GM12878 (cell line): ENCODE results near the gene PTGES3L. TPM values are rescaled to one million over a fixed set of nuclear protein-coding genes. Genes with fewer than 3 reads are reported as not detected.

Experiments used
- ATAC-seq: fragments of 200-7000 bp; cut with Tn5 transposase; 3 replicates; pipeline ENCODE4 v1.9.1; 2020; ENCODE audit warnings: mild to moderate bottlenecking, moderate library complexity
- BruUV-seq: library from RNA; stranded (reverse); fragments of 400-500 nt; replicated peaks from 2 replicates; lab custom pipeline; 2021; lab: Mats Ljungman, UMichigan
- CTCF ChIA-PET: fragments of 300-600 bp; sonication (Branson Sonifier 250); formaldehyde crosslinking; extraction: SDS; loops from one replicate; lab custom pipeline; 2021; ENCODE audit warnings: inconsistent platforms; lab: Yijun Ruan, JAX
- POLR2A ChIA-PET: fragments of 350-600 bp; formaldehyde crosslinking; extraction: SDS; loops from one replicate; lab custom pipeline; 2021; ENCODE audit warnings: inconsistent platforms; lab: Charles Lee
- RAD21 ChIA-PET: fragments of 300-600 bp; sonication (Branson Sonifier 250); formaldehyde crosslinking; loops from one replicate; lab custom pipeline; 2023; ENCODE audit warnings: antibody characterized with exemption; ENCODE audit not compliant: unreplicated experiment; lab: Charles Lee
- SMC1A ChIA-PET: fragments of 300-600 bp; sonication (Branson Sonifier 250); formaldehyde crosslinking; loops from one replicate; lab custom pipeline; 2023; ENCODE audit not compliant: unreplicated experiment, uncharacterized antibody; lab: Charles Lee
- DNase-seq: peaks from one replicate; pipeline ENCODE4 v3.0.0-alpha.2; 2011; ENCODE audit warnings: low read depth, low spot score
- FAIRE-seq: peaks from 3 replicates; lab custom pipeline; 2011; peaks lifted over from hg19 to GRCh38; lab: Jason Lieb, UNC
- H2AFZ ChIP-seq: 2 replicates; pipeline ENCODE4 v1.6.0; 2011; ENCODE audit warnings: low read depth, low read length, control low read depth; ENCODE audit not compliant: control insufficient read depth
- H3K27ac ChIP-seq: 2 replicates; pipeline ENCODE4 v1.5.1; 2011; ENCODE audit warnings: control low read depth; ENCODE audit not compliant: control insufficient read depth, insufficient read depth
- H3K27me3 ChIP-seq, 2 experiments: replicated peaks in 1 of 2; 2 replicates each; pipeline versions ENCODE4 v1.6.0 to v1.6.1; 2011; ENCODE audit warnings: low read length in 1 of 2; ENCODE audit not compliant: control insufficient read depth in 2 of 2, insufficient read depth in 2 of 2
- H3K36me3 ChIP-seq, 2 experiments: 2 replicates each; pipeline ENCODE4 v1.5.1; 2011; ENCODE audit warnings: low read length in 1 of 2; ENCODE audit not compliant: control insufficient read depth in 2 of 2, insufficient read depth in 2 of 2
- H3K4me1 ChIP-seq: 2 replicates; pipeline ENCODE4 v1.6.1; 2011; ENCODE audit warnings: mild to moderate bottlenecking, low read length, moderate library complexity, mixed read lengths; ENCODE audit not compliant: control insufficient read depth, insufficient read depth
- H3K4me2 ChIP-seq: 2 replicates; pipeline ENCODE4 v1.6.0; 2011; ENCODE audit warnings: control low read depth; ENCODE audit not compliant: control insufficient read depth, insufficient read depth
- H3K4me3 ChIP-seq: fragments of 200-600 bp; sonication (generic); 2 replicates; pipeline ENCODE4 v1.5.1; 2016
- H3K79me2 ChIP-seq: 2 replicates; pipeline ENCODE4 v1.6.0; 2011; ENCODE audit warnings: low read length; ENCODE audit not compliant: control insufficient read depth, insufficient read depth
- H3K9ac ChIP-seq: 2 replicates; pipeline ENCODE4 v1.8.0; 2011; ENCODE audit warnings: low read length, control low read depth, mixed read lengths; ENCODE audit not compliant: control insufficient read depth, insufficient read depth
- H3K9me3 ChIP-seq: replicated peaks from 3 replicates; pipeline ENCODE4 v1.5.1; 2011; ENCODE audit warnings: mild to moderate bottlenecking, low read length; ENCODE audit not compliant: control insufficient read depth, insufficient read depth
- H4K20me1 ChIP-seq: 2 replicates; pipeline ENCODE4 v1.6.0; 2011; ENCODE audit not compliant: control insufficient read depth, insufficient read depth
- EED ChIP-seq: sonication (generic); IDR thresholded peaks from 2 replicates; pipeline ENCODE4 v1.6.1; 2016; ENCODE audit warnings: antibody characterized with exemption, low read depth
- ESRRA ChIP-seq: IDR thresholded peaks from 2 replicates; pipeline ENCODE4 v1.6.1; 2012; ENCODE audit warnings: mild to moderate bottlenecking, low read length, improper control_type of control experiment
- KDM1A ChIP-seq: fragments of 200-600 bp; sonication (generic); IDR thresholded peaks from 2 replicates; pipeline ENCODE4 v1.6.1; 2016; ENCODE audit warnings: borderline replicate concordance
- MXI1 ChIP-seq: fragments of 150-350 bp; IDR thresholded peaks from 2 replicates; pipeline ENCODE4 v1.6.1; 2011; ENCODE audit warnings: low read depth, mild to moderate bottlenecking, inconsistent platforms, low read length, improper control_type of control experiment
- POLR2AphosphoS2 ChIP-seq: IDR thresholded peaks from 2 replicates; pipeline ENCODE4 v1.6.1; 2011; ENCODE audit warnings: low read depth, mild to moderate bottlenecking, low read length, improper control_type of control experiment, moderate library complexity
- SMAD1 ChIP-seq: fragments of 450-650 bp; IDR thresholded peaks from 2 replicates; pipeline ENCODE4 v1.6.1; 2018; ENCODE audit warnings: mild to moderate bottlenecking, low read depth; ENCODE audit not compliant: partially characterized antibody
- TAF1 ChIP-seq: IDR thresholded peaks from 2 replicates; pipeline ENCODE4 v1.6.1; 2011; ENCODE audit warnings: mild to moderate bottlenecking, low read depth, low read length, borderline replicate concordance
- ZSCAN29 ChIP-seq: fragments of 450-650 bp; IDR thresholded peaks from 2 replicates; pipeline ENCODE4 v1.6.1; 2017; ENCODE audit warnings: mild to moderate bottlenecking, moderate library complexity
- WGBS: methylation state at CpG from one replicate; pipeline ENCODE4 v1.1.6; 2016; ENCODE audit warnings: low lambda C conversion rate; ENCODE audit not compliant: insufficient replicate concordance, insufficient coverage; ENCODE audit errors: missing lambda C conversion rate; 5-methylcytosine and 5-hydroxymethylcytosine counted together
- in situ Hi-C: fragments of 300-500 bp; cut with MboI; formaldehyde crosslinking; loops from 9 replicates; pipeline ENCODE4 v1.14.3; 2018; ENCODE audit warnings: mixed read lengths
- intact Hi-C: fragments of 100-400 bp; cut with micrococcal nuclease; formaldehyde crosslinking; loops from one replicate; pipeline ENCODE4 v1.14.2; 2022; ENCODE audit not compliant: unreplicated experiment
- polyA plus RNA-seq, 11 experiments: library from polyadenylated mRNA; depleted of rRNA in 4 of 11; unstranded in 6 of 11; stranded (reverse) in 5 of 11; fragments of >200 nt; fragmentation: Nextera tagmentation in 4 of 11; fragmentation: Illumina TruSeq in 1 of 11; extraction: Ambion mirVana in 4 of 11; extraction: Trizol in 1 of 11; gene quantifications; 1 replicate in 1 of 11; 2 replicates in 10 of 11; pipeline versions ENCODE4 v1.2.1 to v1.2.3, GENCODE V29; 2011 to 2016; ENCODE audit warnings: inconsistent platforms in 2 of 11, missing spikeins in 2 of 11, low read depth in 1 of 11
- total RNA-seq, 4 experiments: library from RNA; depleted of rRNA in 3 of 4; stranded (reverse); fragments of >200 nt in 3 of 4; fragmentation: Illumina TruSeq in 1 of 4; extraction: Trizol in 1 of 4; gene quantifications; 2 replicates each; pipeline versions ENCODE4 v1.2.1 to v1.2.3, GENCODE V29; 2013 to 2021
- TF ChIP-seq, protein P1 (sequence below): fragments of 450-650 bp; IDR thresholded peaks from 2 replicates; pipeline ENCODE4 v1.6.1; 2017; ENCODE audit warnings: low read depth, mild to moderate bottlenecking, moderate library complexity
- TF ChIP-seq, protein P2 (sequence below): IDR thresholded peaks from 2 replicates; pipeline ENCODE4 v1.6.1; 2012; ENCODE audit warnings: low read length, inconsistent platforms
- TF ChIP-seq, protein P3 (sequence below): fragments of 450-650 bp; IDR thresholded peaks from 2 replicates; pipeline ENCODE4 v1.6.1; 2017; ENCODE audit warnings: mild to moderate bottlenecking, low read depth, inconsistent platforms; ENCODE audit not compliant: poor library complexity, severe bottlenecking
- TF ChIP-seq, protein P4 (sequence below): fragments of 450-650 bp; formaldehyde crosslinking; IDR thresholded peaks from 2 replicates; pipeline ENCODE4 v1.4.0; 2020; ENCODE audit warnings: mild to moderate bottlenecking, moderate library complexity

PTGES3L gene
- total and polyA plus RNA-seq, 10 of the 15 experiments (the other 5 are each of a cell fraction or from before 2014, with no cell fraction given): 0.11 to 2.3 (median 0.98) TPM

DNA sequence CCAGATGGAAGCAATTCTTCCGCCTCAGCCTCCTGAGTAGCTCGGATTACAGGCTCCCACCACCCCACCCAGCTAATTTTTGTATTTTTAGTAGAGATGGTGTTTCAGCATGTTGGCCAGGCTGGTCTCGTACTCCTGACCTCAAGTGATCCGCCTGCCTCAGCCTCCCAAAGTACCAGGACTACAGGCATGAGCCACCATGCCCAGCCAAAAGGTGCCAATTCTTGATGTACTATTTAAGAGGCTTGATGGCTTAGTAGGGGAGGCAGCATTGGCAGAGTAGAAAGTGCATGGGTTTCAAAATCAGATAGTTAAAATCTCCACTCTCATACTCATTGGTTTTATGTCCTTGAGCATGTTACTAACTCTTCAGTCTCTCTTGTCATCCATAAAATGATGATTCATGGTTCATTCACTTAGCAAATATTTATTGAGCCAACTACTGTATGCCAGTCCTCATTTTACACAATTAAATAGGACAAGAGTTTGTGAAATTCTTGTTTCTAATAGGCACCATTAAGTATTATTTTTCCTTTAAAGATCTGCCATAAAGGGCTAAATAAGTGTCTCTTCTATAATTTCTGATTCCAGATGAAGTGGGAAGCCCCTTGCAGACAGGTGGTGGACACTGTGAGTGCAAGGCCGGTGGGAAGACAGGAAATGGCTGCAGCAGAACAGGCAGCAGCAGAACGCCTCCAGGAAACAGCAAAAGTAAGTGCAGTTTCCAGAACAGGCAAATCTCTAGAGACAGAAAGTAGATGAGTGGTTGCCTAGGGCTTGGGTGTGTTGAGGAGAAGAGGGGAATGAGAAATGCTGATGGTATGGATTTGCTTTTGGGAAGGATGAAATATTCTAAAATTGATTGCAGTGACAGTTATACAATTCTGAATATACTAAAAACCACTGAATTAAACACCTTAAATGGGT is 10.1 kb upstream of the PTGES3L start (continued):
- TF ChIP-seq, protein P1, sequence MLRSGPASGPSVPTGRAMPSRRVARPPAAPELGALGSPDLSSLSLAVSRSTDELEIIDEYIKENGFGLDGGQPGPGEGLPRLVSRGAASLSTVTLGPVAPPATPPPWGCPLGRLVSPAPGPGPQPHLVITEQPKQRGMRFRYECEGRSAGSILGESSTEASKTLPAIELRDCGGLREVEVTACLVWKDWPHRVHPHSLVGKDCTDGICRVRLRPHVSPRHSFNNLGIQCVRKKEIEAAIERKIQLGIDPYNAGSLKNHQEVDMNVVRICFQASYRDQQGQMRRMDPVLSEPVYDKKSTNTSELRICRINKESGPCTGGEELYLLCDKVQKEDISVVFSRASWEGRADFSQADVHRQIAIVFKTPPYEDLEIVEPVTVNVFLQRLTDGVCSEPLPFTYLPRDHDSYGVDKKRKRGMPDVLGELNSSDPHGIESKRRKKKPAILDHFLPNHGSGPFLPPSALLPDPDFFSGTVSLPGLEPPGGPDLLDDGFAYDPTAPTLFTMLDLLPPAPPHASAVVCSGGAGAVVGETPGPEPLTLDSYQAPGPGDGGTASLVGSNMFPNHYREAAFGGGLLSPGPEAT: no peak
- no peak for TF ChIP-seq TAF1

DNA sequence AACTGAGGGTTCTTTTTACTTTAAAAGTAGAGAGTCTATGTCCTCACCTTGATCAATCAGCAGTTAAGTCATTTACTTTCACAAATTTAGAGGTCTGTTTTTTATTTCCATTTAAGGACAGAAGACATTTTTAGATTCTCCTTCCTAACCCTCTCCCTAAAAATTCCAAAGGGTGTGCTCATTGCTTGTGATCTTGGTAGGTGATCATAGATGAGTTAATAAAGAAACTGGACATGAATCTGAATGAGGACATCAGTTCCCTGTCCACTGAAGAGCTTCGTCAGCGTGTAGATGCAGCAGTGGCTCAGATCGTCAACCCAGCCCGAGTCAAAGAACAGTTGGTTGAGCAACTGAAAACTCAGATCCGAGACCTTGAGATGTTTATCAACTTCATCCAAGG is 9.3 kb upstream of the PTGES3L start:
- Histone ChIP-seq H2AFZ (no peak overlapping the region), H3K27me3 (no peaks in the 10 kb centered on the region), H3K9me3 (no peaks in the 10 kb centered on the region), H3K79me2 (peaks cover 11% of the 10 kb centered on the region), H4K20me1 (no peaks in the 10 kb centered on the region), H3K27ac (no peak overlapping the region), H3K9ac (no peak overlapping the region), H3K4me3 (no peak overlapping the region), H3K4me2 (no peak overlapping the region), H3K36me3 (peaks cover 13 to 35% of the 10 kb centered on the region in 2 experiments), H3K4me1 (peaks cover 20% of the 10 kb centered on the region)
- in situ Hi-C loops: no loop called here
- ChIA-PET SMC1A (interaction anchor here (5.8 kb wide), 1 partner anchor 9 kb away, joined by 47 read pairs; the partner anchor contains the start of gene RPL27), POLR2A (interaction anchor here (0.6 kb wide), 1 partner anchor 517 kb away, joined by 3 read pairs; no protein-coding TSS in a partner anchor), CTCF (interaction anchor here (1.0 kb wide), 1 partner anchor 9 kb away, joined by 3 read pairs; the partner anchor contains the start of gene RPL27), RAD21 (no interaction called here)
- WGBS: 99% methylated on average over 5 of the region's 5 CpGs
- BruUV-seq: no TSS peak
- ATAC-seq: no peak
- DNase-seq: no peak
- FAIRE-seq: no peak
- intact Hi-C loops: no loop called here
- TF ChIP-seq ZSCAN29 (no peak), ESRRA (no peak), SMAD1 (no peak), POLR2AphosphoS2 (no peak), KDM1A (no peak), EED (no peak), MXI1 (no peak)
- TF ChIP-seq, protein P2, sequence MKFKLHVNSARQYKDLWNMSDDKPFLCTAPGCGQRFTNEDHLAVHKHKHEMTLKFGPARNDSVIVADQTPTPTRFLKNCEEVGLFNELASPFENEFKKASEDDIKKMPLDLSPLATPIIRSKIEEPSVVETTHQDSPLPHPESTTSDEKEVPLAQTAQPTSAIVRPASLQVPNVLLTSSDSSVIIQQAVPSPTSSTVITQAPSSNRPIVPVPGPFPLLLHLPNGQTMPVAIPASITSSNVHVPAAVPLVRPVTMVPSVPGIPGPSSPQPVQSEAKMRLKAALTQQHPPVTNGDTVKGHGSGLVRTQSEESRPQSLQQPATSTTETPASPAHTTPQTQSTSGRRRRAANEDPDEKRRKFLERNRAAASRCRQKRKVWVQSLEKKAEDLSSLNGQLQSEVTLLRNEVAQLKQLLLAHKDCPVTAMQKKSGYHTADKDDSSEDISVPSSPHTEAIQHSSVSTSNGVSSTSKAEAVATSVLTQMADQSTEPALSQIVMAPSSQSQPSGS: no peak
- TF ChIP-seq, protein P3, sequence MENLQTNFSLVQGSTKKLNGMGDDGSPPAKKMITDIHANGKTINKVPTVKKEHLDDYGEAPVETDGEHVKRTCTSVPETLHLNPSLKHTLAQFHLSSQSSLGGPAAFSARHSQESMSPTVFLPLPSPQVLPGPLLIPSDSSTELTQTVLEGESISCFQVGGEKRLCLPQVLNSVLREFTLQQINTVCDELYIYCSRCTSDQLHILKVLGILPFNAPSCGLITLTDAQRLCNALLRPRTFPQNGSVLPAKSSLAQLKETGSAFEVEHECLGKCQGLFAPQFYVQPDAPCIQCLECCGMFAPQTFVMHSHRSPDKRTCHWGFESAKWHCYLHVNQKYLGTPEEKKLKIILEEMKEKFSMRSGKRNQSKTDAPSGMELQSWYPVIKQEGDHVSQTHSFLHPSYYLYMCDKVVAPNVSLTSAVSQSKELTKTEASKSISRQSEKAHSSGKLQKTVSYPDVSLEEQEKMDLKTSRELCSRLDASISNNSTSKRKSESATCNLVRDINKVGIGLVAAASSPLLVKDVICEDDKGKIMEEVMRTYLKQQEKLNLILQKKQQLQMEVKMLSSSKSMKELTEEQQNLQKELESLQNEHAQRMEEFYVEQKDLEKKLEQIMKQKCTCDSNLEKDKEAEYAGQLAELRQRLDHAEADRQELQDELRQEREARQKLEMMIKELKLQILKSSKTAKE: no peak
- TF ChIP-seq, protein P4, sequence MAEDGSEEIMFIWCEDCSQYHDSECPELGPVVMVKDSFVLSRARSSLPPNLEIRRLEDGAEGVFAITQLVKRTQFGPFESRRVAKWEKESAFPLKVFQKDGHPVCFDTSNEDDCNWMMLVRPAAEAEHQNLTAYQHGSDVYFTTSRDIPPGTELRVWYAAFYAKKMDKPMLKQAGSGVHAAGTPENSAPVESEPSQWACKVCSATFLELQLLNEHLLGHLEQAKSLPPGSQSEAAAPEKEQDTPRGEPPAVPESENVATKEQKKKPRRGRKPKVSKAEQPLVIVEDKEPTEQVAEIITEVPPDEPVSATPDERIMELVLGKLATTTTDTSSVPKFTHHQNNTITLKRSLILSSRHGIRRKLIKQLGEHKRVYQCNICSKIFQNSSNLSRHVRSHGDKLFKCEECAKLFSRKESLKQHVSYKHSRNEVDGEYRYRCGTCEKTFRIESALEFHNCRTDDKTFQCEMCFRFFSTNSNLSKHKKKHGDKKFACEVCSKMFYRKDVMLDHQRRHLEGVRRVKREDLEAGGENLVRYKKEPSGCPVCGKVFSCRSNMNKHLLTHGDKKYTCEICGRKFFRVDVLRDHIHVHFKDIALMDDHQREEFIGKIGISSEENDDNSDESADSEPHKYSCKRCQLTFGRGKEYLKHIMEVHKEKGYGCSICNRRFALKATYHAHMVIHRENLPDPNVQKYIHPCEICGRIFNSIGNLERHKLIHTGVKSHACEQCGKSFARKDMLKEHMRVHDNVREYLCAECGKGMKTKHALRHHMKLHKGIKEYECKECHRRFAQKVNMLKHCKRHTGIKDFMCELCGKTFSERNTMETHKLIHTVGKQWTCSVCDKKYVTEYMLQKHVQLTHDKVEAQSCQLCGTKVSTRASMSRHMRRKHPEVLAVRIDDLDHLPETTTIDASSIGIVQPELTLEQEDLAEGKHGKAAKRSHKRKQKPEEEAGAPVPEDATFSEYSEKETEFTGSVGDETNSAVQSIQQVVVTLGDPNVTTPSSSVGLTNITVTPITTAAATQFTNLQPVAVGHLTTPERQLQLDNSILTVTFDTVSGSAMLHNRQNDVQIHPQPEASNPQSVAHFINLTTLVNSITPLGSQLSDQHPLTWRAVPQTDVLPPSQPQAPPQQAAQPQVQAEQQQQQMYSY (CRISPR knock-in tag): no peak
